Adrenal gland (tissue), 5 donors: ENCODE measurements around the gene PRSS38.

ENCODE experiments used
- CTCF ChIP-seq, 6 experiments: fragments of 450-650 bp in 4 of 6; fragments of 200-600 bp in 2 of 6; sonication (generic) in 1 of 6; IDR thresholded peaks; 1 replicate in 5 of 6; 2 replicates in 1 of 6; pipeline versions ENCODE4 v1.5.1 to v1.8.0; 2016 to 2021; ENCODE audit warnings: antibody characterized with exemption in 6 of 6, mild to moderate bottlenecking in 2 of 6, moderate library complexity in 1 of 6
- POLR2A ChIP-seq, 2 donors: fragments of 450-650 bp; IDR thresholded peaks; one replicate each; pipeline ENCODE4 v1.6.1; 2017; ENCODE audit warnings: antibody characterized with exemption in 2 of 2, mild to moderate bottlenecking in 2 of 2, moderate library complexity in 1 of 2
- donor health status: DM: no; HTN: no; CAD: no.

DNA sequence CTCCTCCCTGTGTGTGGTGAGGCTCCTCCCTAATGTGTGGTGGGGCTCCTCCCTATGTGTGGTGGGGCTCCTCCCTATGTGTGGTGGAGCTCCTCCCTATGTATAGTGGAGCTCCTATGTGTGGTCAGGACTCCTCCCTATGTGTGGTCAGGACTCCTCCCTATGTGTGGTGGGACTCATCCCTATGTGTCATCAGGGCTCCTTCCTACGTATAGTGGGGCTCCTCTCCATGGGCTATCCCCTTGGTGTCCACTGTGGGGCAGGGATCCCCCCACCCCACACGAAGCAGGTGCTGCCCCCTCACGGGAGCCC is 29.6 kb downstream of the PRSS38 start:
- TF ChIP-seq CTCF (IDR thresholded peaks at IDR 0.05) (no peak), POLR2A (IDR thresholded peaks at IDR 0.05) (no peak)
